Fibroblast of lung (primary cell): Measurements from ENCODE around the gene CBFA2T3.

ENCODE experiments used
- CTCF ChIP-seq, 2 donors: IDR thresholded peaks in 1 of 2; conservative IDR thresholded peaks in 1 of 2; 1 replicate in 1 of 2; 2 replicates in 1 of 2; pipeline ENCODE4 v1.5.1; 2011 to 2012; ENCODE audit warnings: low read length in 2 of 2, control low read depth in 1 of 2, inconsistent platforms in 1 of 2, low read depth in 1 of 2, mild to moderate bottlenecking in 1 of 2
- EZH2 ChIP-seq: IDR thresholded peaks from 2 replicates; pipeline ENCODE4 v1.5.1; 2012; ENCODE audit warnings: low read length, control low read depth, mild to moderate bottlenecking; ENCODE audit errors: missing control alignments

- TF ChIP-seq CTCF (conservative IDR thresholded peaks at IDR 0.05 in 1 of 2, IDR thresholded peaks at IDR 0.05 in 1 of 2; ENCODE audit: low read depth in 1 of 2, low read length in 2 of 2) (no peak), EZH2 (no peak)
Observed at GRCh38 chr16:88834670-88835069, 142.3 kb downstream of the CBFA2T3 start.
